Endodermal cell (in vitro differentiated cells): ENCODE results near the gene HNRNPA0. TPM values are rescaled to one million over a fixed set of nuclear protein-coding genes. Genes with fewer than 3 reads are reported as not detected.

Experiments used
- DNase-seq: peaks from one replicate; pipeline ENCODE4 v3.0.0-alpha.2; 2017
- H3K27ac ChIP-seq: 2 replicates; pipeline ENCODE4 v1.5.1; 2013; ENCODE audit warnings: mild to moderate bottlenecking, low read depth, low read length, moderate library complexity
- H3K27me3 ChIP-seq: 2 replicates; pipeline ENCODE4 v1.6.1; 2013; ENCODE audit warnings: mild to moderate bottlenecking, low read length, moderate library complexity; ENCODE audit not compliant: insufficient read depth, control insufficient read depth, poor library complexity, severe bottlenecking
- H3K36me3 ChIP-seq: 2 replicates; pipeline ENCODE4 v1.7.0; 2013; ENCODE audit warnings: mild to moderate bottlenecking, low read length, moderate library complexity; ENCODE audit not compliant: control insufficient read depth, insufficient read depth
- H3K4me1 ChIP-seq: one replicate; pipeline ENCODE4 v1.7.0; 2013; ENCODE audit warnings: low read length; ENCODE audit not compliant: control insufficient read depth, insufficient read depth
- H3K4me3 ChIP-seq: 2 replicates; pipeline ENCODE4 v1.5.1; 2013; ENCODE audit warnings: mild to moderate bottlenecking, low read length, moderate library complexity
- H3K9ac ChIP-seq: 2 replicates; pipeline ENCODE4 v1.6.1; 2013; ENCODE audit warnings: mild to moderate bottlenecking, low read length, moderate library complexity; ENCODE audit not compliant: poor library complexity, severe bottlenecking; ENCODE audit errors: extremely low read depth
- H3K9me3 ChIP-seq: 2 replicates; pipeline ENCODE4 v1.6.1; 2013; ENCODE audit warnings: mild to moderate bottlenecking, low read length, moderate library complexity; ENCODE audit not compliant: control insufficient read depth
- H3K27ac Mint-ChIP-seq: 2 replicates; pipeline ENCODE4 v1.8.0; 2020; ENCODE audit warnings: mixed read lengths
- H3K27me3 Mint-ChIP-seq: 2 replicates; pipeline ENCODE4 v1.8.0; 2021; ENCODE audit warnings: mild to moderate bottlenecking, mixed read lengths; ENCODE audit not compliant: insufficient read depth
- H3K36me3 Mint-ChIP-seq: 2 replicates; pipeline ENCODE4 v1.8.0; 2020; ENCODE audit warnings: low read depth, mixed read lengths
- H3K4me1 Mint-ChIP-seq: 2 replicates; pipeline ENCODE4 v1.8.0; 2020; ENCODE audit warnings: mixed read lengths
- H3K4me3 Mint-ChIP-seq: 2 replicates; pipeline ENCODE4 v1.8.0; 2020; ENCODE audit warnings: mild to moderate bottlenecking, moderate library complexity, mixed read lengths
- H3K9me3 Mint-ChIP-seq: 2 replicates; pipeline ENCODE4 v1.8.0; 2020; ENCODE audit warnings: mild to moderate bottlenecking, mixed read lengths
- CTCF ChIP-seq: fragments of 200-600 bp; sonication (generic); conservative IDR thresholded peaks from 2 replicates; pipeline ENCODE4 v1.5.0; 2021; ENCODE audit warnings: antibody characterized with exemption, mild to moderate bottlenecking
- WGBS, 2 experiments: methylation state at CpG; one replicate each; pipeline versions ENCODE4 v1.1.5 to v1.1.7; 2013; ENCODE audit warnings: missing lambda C conversion rate in 2 of 2, mixed read lengths in 1 of 2; ENCODE audit not compliant: insufficient coverage in 1 of 2, insufficient read length in 1 of 2; 5-methylcytosine and 5-hydroxymethylcytosine counted together
- total RNA-seq, 2 donors: library from RNA; stranded (reverse); fragmentation: NEBNext Ultra II Directional in 1 of 2; extraction: Animal tissue kit (Norgen Biotek cat#: 25700) in 1 of 2; gene quantifications; 2 replicates in 1 of 2; 3 replicates in 1 of 2; pipeline ENCODE4 v1.2.1, GENCODE V29; 2021

HNRNPA0 gene
- total RNA-seq, 2 donors from 2014 or later: 50.7 to 61.0 TPM

DNA sequence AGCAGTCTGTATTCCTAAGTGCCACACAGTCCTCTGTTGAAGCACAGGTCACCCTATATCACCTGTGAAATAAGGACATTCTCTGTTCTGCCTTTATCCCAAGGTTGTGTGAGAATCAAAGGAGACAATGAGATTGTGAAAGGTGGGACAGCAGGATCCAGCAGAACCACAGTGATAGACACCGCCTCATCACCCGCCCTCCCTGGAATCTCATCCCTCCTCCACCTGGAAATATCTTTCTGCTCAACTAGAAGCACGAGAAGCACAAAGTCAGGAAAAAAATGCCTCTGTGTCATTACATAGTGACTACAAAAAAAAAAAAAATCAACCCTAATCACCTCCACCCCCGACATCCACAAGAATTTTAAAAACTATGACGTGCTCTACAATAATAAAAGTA is 50.6 kb downstream of the HNRNPA0 start:
- peak; percentile 38 for DNase-seq
- no peak overlapping the region for H3K4me3 ChIP-seq
- 93 to 100% methylated on average over 1 to 5 of the region's 5 CpGs for WGBS, 2 experiments
- H3K9me3 ChIP-seq: no peaks in the 10 kb centered on the region
- H3K9ac ChIP-seq: no peak overlapping the region
- H3K4me3 Mint-ChIP-seq: no peak overlapping the region
- H3K27ac Mint-ChIP-seq: no peak overlapping the region
- no peak overlapping the region for H3K27ac ChIP-seq
- H3K4me1 ChIP-seq: peaks cover 3% of the 10 kb centered on the region
- H3K27me3 Mint-ChIP-seq: no peaks in the 10 kb centered on the region
- no peaks in the 10 kb centered on the region for H3K9me3 Mint-ChIP-seq
- H3K27me3 ChIP-seq: no peaks in the 10 kb centered on the region
- peaks cover 5% of the 10 kb centered on the region for H3K36me3 Mint-ChIP-seq
- no peaks in the 10 kb centered on the region for H3K36me3 ChIP-seq
- TF ChIP-seq CTCF: no peak
- peaks cover 7% of the 10 kb centered on the region for H3K4me1 Mint-ChIP-seq

- peaks cover 10% of the 10 kb centered on the region for H3K4me1 Mint-ChIP-seq
- Histone ChIP-seq H3K36me3 (no peaks in the 10 kb centered on the region), H3K4me3 (no peak overlapping the region), H3K4me1 (peaks cover 3% of the 10 kb centered on the region), H3K27me3 (no peaks in the 10 kb centered on the region), H3K9ac (no peak overlapping the region), H3K27ac (no peak overlapping the region), H3K9me3 (no peaks in the 10 kb centered on the region)
- WGBS, 2 experiments: 92 to 100% methylated on average over 1 to 3 of the region's 3 CpGs
- no peak overlapping the region for H3K4me3 Mint-ChIP-seq
- no peaks in the 10 kb centered on the region for H3K9me3 Mint-ChIP-seq
- DNase-seq: peak; percentile 1
- H3K36me3 Mint-ChIP-seq: peaks cover 7% of the 10 kb centered on the region
- H3K27ac Mint-ChIP-seq: no peak overlapping the region
- TF ChIP-seq CTCF: no peak
- no peaks in the 10 kb centered on the region for H3K27me3 Mint-ChIP-seq
Observed at GRCh38 chr5:137700282-137700680, 53.9 kb downstream of the HNRNPA0 start.

DNA sequence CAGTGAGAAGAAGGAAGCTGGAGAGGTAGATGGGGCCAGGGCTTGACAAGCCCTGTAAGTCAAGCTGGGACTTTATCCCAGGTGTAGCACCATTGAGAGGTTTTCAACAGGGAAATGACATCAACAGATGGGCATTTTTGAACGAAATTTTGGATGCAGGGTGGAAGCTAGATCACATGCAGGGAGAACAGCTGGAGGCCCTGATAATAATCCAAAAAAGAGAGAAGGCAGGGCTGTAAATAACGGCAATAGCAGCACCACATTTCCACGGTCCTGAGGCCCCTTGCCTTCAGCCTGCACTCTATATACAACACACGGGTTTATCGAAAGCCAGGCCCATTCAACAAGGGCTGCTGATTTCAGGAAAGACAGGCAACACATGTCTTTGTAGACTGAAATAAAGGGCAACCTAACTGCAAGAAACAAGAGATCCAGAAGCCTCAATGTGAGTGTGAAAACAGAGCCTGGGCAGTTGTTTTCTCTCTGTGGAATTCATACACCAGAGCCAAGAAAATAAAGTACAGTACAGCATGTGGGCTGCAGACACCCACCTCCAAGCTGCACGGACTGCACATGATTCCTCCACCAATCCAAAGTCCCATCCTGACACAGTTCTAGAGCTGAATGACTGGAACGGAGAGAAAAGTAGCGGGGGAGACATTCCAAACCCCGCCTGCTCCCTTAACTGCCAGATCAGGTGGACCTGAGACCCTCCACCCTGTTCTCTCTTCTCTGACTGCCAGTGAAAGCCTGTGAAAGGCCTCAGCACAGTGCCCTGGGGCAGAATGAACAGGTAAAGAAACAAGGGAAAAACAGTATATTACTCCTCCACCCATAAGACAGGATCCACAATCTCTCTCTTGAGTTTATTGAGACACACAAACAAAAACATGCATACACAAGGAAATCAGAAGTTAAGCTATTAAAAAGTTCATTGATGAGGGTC is 54.6 kb downstream of the HNRNPA0 start:
- Mint-ChIP-seq H3K27ac (no peak overlapping the region), H3K4me1 (peaks cover 10% of the 10 kb centered on the region)
- H3K4me1 ChIP-seq: peaks cover 3% of the 10 kb centered on the region

More for the DNA sequence above, 54.6 kb downstream of the HNRNPA0 start:
- Histone ChIP-seq H3K27ac (no peak overlapping the region), H3K36me3 (no peaks in the 10 kb centered on the region), H3K27me3 (no peaks in the 10 kb centered on the region), H3K9me3 (no peaks in the 10 kb centered on the region), H3K4me3 (no peak overlapping the region), H3K9ac (no peak overlapping the region)
- Mint-ChIP-seq H3K4me3 (no peak overlapping the region), H3K36me3 (peaks cover 7% of the 10 kb centered on the region), H3K27me3 (no peaks in the 10 kb centered on the region), H3K9me3 (no peaks in the 10 kb centered on the region)
- TF ChIP-seq CTCF: no peak
- DNase-seq: peak; percentile 35
- 85 to 90% methylated on average over 7 to 9 of the region's 9 CpGs for WGBS, 2 experiments
